ENCODE results near the gene MBTD1.
"Not testable (repeated sequence)": the region's sequence is repeated elsewhere in the genome, so short reads cannot be mapped to it uniquely, and the experiment has no call there.

The MBTD1 gene

GRCh38 chr17:51251010-51251409, 8.8 kb downstream of the MBTD1 start:
- DNase-seq, result no peak

- DNase-seq, result no peak
Measured at GRCh38 chr17:51250314-51250840, 9.5 kb downstream of the MBTD1 start.

- DNase-seq, result no peak
Measured at GRCh38 chr17:51245535-51245934, 14.3 kb downstream of the MBTD1 start.

GRCh38 chr17:51244041-51244440, 15.8 kb downstream of the MBTD1 start:
- no peak for DNase-seq

- no peak for DNase-seq
Measured at GRCh38 chr17:51240275-51240674, 19.6 kb downstream of the MBTD1 start.

- DNase-seq, result no peak
Measured at GRCh38 chr17:51238255-51238887, 21.5 kb downstream of the MBTD1 start.

- no peak for DNase-seq
Measured at GRCh38 chr17:51234162-51234561, 25.7 kb downstream of the MBTD1 start.

- no peak for DNase-seq
Measured at GRCh38 chr17:51231999-51232398, 27.9 kb downstream of the MBTD1 start.

- no peak for DNase-seq
Measured at GRCh38 chr17:51230306-51230705, 29.5 kb downstream of the MBTD1 start.

- DNase-seq, result no peak
Measured at GRCh38 chr17:51229889-51230288, 30.0 kb downstream of the MBTD1 start.

GRCh38 chr17:51228161-51228560, 31.7 kb downstream of the MBTD1 start:
- DNase-seq, result no peak

- not testable (repeated sequence) for DNase-seq
Measured at GRCh38 chr17:51225523-51225922, 34.3 kb downstream of the MBTD1 start.

- no peak for DNase-seq
Measured at GRCh38 chr17:51224402-51225262, 35.2 kb downstream of the MBTD1 start.

- DNase-seq, result no peak
Measured at GRCh38 chr17:51221322-51221721, 38.5 kb downstream of the MBTD1 start.

- DNase-seq, result no peak
Measured at GRCh38 chr17:51217946-51218345, 41.9 kb downstream of the MBTD1 start.

GRCh38 chr17:51214920-51215319, 44.9 kb downstream of the MBTD1 start:
- no peak for DNase-seq

- DNase-seq, result no peak
Measured at GRCh38 chr17:51203838-51204237, 56.0 kb downstream of the MBTD1 start.

- DNase-seq, result no peak
Measured at GRCh38 chr17:51200846-51201245, 59.0 kb downstream of the MBTD1 start.

GRCh38 chr17:51200295-51200694, 59.6 kb downstream of the MBTD1 start:
- no peak for DNase-seq

GRCh38 chr17:51197754-51198153, 62.1 kb downstream of the MBTD1 start:
- DNase-seq, result no peak

- DNase-seq, result no peak
Measured at GRCh38 chr17:51191895-51192294, 68.0 kb downstream of the MBTD1 start.

GRCh38 chr17:51189628-51190027, 70.2 kb downstream of the MBTD1 start:
- DNase-seq, result no peak

- no peak for DNase-seq
Measured at GRCh38 chr17:51189162-51189561, 70.7 kb downstream of the MBTD1 start.

GRCh38 chr17:51188271-51188833, 71.5 kb downstream of the MBTD1 start:
- DNase-seq, result no peak
